C4-2B (cell line): ENCODE data around the gene FBXO24.

Experiments used
- ZFX ChIP-seq: fragments of 450-650 bp; IDR thresholded peaks from 2 replicates; pipeline ENCODE4 v1.6.1; 2017
- TF ChIP-seq, protein P1 (sequence below): fragments of 450-650 bp; conservative IDR thresholded peaks from 2 replicates; pipeline ENCODE4 v1.5.1; 2017; ENCODE audit warnings: mild to moderate bottlenecking

DNA sequence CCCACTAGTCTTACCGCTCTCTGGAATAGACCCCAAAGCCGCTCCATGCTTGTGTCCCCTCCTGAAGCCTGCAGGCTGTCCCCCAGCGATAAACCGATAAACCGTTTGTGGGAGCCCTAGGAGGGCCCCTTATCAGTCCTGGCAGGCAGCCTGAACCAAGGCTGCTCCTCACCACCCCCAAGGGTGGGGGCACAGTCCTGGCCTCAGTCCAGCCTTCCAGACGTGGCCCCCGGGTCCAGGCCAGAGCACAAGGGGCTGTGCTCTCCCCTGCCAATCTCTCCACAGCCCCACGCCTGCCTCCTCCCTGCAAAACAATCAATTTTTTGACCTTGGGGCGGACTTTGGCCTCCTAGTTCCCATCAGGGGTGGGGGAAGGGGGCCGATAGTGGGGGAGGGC is 55.3 kb downstream of the FBXO24 start, which contains the start of gene TFR2:
- TF ChIP-seq, protein P1, sequence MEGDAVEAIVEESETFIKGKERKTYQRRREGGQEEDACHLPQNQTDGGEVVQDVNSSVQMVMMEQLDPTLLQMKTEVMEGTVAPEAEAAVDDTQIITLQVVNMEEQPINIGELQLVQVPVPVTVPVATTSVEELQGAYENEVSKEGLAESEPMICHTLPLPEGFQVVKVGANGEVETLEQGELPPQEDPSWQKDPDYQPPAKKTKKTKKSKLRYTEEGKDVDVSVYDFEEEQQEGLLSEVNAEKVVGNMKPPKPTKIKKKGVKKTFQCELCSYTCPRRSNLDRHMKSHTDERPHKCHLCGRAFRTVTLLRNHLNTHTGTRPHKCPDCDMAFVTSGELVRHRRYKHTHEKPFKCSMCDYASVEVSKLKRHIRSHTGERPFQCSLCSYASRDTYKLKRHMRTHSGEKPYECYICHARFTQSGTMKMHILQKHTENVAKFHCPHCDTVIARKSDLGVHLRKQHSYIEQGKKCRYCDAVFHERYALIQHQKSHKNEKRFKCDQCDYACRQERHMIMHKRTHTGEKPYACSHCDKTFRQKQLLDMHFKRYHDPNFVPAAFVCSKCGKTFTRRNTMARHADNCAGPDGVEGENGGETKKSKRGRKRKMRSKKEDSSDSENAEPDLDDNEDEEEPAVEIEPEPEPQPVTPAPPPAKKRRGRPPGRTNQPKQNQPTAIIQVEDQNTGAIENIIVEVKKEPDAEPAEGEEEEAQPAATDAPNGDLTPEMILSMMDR: no peak
- TF ChIP-seq ZFX: no peak
